Activated CD4-positive, alpha-beta T cell treated with anti-CD3 and anti-CD28 coated beads, Interleukin-2, amount 50 U/mL, for 24 hours (primary cell): ENCODE results near the gene LZTS3.
"Not testable (repeated sequence)": the region's sequence is repeated elsewhere in the genome, so short reads cannot be mapped to it uniquely, and the experiment has no call there.

Experiments
- DNase-seq, 2 donors: peaks; one replicate each; pipeline ENCODE4 v3.0.0-alpha.2; 2020; ENCODE audit warnings: low read depth in 1 of 2, low spot score in 1 of 2

Gene LZTS3

DNA sequence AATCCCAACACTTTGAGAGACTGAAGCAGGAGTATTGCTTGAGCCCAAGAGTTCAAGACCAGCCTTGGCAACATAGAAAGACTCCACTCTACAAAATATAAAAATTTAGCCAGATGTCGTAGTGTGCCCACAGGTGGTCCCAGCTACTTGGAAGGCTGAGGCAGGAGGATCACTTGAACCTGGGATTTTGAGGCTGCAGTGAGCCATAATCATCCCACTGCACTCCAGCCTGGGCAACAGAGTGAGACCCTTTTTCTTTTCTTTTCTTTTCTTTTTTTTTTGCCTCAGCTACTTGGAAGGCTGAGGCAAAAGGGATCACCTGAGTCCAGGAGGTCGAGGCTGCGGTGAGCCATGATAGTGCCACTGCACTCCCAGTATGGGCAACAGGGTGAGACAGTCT, 31.6 kb downstream of the LZTS3 start:
- no peak for DNase-seq

DNA sequence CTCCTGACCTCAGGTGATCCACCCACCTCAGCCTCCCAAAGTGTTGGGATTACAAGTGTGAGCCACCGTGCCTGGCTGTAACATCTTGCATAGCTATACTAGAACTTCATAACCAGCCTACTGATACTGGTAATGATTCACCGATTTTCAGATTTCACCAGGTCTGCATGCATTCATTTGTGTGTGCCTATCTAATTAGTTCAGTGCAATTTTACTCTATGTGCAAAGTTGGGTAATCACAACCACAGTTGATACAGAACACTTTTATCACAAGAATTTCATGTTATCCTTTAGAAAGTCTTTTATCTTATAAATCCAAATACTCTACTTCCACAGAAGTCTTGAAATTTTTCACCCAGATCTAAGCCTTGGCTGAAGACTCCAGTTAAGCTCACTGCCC, 35.9 kb downstream of the LZTS3 start:
- no peak for DNase-seq

DNA sequence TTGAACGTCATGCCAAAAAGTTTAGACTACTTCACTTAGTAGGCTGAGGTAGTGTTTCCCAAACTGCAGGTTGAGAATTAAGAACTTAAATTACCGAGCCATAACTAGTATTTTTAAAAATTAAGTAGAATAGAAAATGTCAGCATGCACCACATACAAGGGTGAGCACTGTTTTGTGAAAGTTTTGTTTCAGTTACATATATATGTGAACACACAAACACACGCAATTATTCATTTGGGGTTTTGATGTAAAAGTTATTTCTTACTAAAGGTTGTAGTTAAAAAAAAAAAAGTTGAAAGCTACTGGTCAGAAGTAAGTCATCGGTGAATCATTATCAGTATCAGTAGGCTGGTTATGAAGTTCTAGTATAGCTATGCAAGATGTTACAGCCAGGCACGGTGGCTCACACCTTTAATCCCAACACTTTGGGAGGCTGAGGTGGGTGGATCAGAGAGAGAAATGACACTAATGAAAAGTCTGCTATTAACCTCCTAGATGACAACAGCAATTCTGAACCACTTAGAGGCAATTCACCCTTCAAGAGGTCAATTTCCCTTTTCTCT, 37.8 kb downstream of the LZTS3 start:
- DNase-seq = no peak

DNA sequence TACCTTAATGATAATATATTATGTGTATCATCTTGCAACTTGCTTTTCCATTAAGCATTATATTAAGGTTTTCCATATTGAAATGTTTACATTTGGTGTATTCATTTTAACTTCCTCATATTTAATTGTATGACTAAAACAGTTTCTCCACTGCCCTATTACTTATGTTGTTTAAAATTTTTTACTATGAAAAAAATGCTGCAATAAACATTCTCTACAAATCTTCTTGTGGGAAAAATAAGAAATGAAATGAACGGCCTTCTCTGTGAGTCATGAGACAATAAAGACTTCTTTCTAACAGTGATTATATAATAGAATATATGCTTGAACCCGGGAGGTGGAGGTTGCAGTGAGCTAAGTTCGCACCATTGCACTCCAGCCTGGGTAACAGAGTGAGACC, 39.2 kb downstream of the LZTS3 start:
- no peak for DNase-seq

DNA sequence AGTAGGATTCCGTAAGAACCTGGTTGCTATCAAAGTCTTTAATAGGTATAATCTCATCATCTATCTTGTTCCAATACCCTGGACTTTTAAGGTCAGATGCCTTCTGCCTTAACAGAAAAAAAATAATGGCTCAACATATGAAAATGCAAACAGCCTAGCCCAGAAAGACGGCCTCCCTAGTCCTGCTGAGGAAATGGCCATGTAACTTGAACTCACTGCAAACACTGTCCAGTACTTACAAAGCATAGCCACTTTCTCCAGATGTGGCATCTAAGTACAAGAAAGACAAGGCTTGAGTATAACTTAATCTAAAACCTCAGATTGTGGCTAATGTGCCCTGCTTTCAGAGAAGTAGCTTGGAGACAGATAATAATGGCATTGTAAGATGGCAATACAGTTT, 40.2 kb downstream of the LZTS3 start:
- DNase-seq = no peak

DNA sequence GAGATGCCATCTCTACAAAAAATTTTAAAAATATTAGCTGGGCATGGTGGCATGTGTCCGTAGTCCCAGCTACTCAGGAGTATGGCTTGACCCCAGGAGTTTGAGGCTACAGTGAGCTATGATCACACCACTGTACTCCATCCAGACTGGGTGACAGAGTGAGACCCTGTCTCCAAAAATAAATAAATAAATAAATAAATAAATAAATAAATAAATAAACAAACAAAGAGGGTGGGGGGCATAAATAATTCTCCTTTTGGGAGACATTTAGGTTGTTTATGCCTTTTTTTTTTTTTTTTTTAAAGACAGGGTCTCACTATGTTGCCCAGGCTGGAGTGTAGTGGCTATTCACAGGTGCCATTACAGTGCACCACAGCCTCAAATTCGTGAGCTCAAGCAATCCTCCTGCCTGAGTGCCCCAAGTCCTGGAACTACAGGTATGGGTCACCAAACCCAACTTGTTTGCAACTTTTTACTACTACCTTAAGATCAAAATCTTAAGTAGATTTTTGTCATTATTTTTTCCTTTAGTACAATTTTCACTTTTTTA, 43.2 kb downstream of the LZTS3 start:
- no peak for DNase-seq

DNA sequence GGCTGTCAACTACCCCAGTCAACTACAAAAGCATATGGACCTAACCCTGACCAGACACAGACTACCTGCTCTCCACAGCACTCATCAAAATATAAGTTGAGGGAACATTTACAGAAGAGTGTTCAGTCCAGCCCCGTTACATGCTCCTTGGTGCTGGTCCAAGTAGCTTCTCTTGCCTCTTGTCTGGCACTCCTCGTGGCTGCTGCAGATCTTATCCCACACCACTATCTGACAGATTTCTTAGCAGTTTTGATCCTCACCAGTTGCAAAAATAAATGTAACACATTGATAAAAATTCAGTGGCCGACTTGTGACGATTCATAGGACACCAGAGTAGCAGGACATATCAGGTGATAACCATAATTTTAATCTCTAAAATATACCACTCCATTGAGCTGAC, 44.3 kb downstream of the LZTS3 start:
- no peak for DNase-seq

DNA sequence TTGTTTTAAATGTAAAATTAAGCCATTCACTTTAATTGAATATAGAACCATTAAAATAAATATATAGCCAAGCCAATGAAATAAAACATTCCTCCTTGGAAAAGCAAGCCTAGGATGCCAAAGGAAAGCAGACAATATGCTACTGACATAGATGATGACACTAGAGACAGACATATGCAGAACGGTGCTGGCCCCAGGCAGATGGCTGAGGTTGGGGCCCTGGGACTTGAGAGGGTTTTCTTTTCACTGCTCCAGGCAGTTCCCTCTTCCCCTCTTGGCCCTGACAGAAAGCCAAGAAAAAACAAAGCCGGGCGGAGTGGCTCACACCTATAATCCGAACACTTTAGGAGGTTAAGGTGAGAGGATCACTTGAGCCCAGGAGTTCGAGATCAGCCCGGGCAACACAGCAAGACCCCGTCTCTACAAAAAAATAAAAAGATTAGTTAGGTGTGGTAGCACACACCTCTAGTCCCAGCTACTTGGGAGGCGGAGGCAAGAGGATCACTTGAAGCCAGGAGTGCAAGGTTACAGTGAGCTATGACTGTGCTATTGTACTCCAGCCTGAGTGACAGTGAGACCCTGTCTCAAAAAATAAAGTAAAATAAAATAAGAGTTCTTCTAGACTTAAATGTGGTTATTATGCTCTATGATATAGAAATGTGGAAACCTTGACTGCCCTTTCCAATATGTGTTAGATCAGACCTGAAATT, 44.9 kb downstream of the LZTS3 start:
- DNase-seq = no peak

DNA sequence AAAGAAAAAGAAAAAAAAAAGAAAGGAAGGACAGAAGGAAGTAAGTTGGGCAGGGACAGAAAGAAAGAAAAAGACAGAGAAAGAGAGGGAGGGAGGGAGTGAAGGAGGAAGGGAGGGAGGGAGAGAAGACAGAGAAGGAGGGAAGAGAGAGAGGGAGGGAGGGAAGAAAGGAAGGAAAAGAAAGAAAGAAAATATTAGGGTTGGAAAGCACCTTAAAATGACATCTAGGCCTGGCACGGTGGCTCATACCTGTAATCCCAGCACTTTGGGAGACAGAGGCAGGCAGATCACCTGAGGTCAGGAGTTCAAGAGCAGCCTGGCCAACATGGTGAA, 46.9 kb downstream of the LZTS3 start:
- no peak for DNase-seq

DNA sequence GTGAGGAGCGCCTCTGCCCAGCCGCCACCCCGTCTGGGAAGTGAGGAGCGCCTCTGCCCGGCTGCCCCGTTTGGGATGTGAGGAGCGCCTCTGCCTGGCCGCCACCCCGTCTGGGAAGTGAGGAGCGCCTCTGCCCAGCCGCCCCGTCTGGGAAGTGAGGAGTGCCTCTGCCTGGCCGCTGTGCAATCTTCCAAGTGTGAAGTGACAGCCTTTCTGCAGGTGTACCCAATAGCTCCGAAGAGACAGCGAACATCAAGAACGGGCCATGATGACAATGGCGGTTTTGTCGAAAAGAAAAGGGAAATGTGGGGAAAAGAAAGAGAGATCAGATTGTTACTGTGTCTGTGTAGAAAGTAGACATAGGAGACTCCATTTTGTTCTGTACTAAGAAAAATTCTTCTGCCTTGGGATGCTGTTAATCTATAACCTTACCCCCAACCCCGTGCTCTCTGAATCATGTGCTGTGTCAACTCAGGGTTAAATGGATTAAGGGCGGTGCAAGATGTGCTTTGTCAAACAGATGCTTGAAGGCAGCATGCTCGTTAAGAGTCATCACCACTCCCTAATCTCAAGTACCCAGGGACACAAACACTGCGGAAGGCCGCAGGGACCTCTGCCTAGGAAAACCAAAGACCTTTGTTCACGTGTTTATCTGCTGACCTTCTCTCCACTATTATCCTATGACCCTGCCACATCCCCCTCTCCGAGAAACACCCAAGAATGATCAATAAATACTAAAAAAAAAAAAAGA, 47.4 kb downstream of the LZTS3 start:
- not testable (repeated sequence) for DNase-seq

DNA sequence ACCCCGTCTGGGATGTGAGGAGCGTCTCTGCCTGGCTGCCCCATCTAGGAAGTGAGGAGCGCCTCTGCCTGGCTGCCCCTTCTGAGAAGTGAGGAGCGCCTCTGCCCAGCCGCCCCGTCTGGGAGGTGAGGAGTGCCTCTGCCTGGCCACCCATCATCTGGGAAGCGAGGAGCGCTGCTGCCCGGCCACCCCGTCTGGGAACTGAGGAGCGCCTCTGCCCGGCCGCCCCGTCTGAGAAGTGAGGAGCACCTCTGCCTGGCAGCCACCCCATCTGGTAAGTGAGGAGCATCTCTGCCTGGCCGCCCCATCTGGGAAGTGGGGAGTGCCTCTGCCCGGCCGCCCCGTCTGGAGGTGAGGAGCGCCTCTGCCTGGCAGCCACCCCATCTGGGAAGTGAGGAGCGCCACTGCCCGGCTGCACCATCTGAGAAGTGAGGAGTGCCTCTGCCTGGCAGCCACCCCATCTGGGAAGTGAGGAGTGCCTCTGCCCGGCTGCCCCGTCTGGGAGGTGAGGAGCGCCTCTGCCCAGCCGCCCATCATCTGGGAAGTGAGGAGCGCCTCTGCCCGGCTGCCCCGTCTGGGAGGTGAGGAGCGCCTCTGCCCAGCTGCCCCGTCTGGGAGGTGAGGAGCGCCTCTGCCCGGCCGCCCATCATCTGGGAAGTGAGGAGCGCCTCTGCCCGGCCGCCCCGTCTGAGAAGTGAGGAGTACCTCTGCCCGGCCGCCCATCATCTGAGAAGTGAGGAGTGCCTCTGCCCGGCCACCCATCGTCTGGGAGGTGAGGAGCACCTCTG, 48.4 kb downstream of the LZTS3 start:
- not testable (repeated sequence) for DNase-seq

DNA sequence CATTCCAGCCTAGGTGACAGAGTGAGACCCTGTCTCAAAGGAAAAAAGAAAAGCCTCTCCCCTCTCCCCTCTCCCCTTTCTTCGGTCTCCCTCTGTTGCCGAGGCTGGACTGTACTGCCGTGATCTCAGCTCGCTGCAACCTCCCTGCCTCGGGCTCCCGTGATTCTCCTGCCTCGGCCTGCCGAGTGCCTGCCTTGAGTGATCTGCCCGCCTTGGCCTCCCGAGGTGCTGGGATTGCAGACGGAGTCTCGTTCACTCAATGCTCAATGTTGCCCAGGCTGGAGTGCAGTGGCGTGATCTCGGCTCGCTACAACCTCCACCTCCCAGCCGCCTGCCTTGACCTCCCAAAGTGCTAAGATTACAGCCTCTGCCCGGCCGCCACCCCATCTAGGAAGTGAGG, 49.2 kb downstream of the LZTS3 start:
- DNase-seq = not testable (repeated sequence)

DNA sequence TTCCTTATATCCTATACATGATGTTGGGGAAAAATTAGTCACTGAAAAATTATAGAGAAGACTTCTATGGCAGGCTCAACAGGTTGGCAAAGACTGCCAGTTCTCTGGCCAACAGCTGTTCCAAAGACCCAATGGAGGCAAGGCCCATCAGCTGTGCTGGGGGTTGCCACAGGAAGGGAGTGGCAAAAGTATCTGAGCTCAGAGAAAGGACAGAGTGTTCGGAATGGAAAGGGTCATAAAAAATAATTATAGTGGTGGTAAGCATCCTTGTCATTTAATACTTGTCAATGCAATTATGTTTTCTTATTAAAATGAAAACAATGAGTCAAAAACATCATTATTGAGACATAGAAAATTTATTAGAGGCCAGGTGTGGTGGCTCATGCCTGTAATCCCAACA, 49.8 kb downstream of the LZTS3 start:
- DNase-seq = no peak

DNA sequence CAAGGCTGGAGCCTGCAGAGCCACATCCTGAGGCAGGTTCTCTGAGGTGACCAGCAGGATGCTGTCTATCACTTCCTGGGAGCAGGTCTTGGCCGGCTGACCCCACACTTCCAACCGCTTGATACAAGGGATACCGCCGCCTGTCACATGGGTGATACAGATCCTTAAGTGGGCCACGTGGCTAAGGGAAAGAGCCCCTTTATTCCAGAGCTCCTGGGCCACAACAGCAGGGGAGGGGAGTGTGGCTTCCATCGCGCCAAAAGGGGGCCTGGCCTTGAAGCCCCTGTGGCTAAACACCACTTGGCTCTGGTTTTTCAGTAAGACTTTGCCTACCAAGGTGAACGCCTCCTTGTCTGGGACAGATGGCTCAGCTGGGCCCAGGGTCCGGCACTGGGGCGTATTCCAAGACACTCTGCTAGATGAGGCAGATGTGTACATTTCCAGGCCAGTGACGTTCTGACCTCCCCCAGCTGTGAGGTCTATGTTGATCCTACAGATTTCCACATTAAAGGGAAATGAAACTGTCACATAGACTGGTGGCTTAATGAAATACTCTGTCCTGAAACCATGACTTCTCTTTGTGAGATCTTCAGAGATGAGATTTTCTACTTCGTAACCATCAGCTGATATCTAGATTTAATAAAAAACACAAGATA, 51.3 kb downstream of the LZTS3 start:
- no peak for DNase-seq

DNA sequence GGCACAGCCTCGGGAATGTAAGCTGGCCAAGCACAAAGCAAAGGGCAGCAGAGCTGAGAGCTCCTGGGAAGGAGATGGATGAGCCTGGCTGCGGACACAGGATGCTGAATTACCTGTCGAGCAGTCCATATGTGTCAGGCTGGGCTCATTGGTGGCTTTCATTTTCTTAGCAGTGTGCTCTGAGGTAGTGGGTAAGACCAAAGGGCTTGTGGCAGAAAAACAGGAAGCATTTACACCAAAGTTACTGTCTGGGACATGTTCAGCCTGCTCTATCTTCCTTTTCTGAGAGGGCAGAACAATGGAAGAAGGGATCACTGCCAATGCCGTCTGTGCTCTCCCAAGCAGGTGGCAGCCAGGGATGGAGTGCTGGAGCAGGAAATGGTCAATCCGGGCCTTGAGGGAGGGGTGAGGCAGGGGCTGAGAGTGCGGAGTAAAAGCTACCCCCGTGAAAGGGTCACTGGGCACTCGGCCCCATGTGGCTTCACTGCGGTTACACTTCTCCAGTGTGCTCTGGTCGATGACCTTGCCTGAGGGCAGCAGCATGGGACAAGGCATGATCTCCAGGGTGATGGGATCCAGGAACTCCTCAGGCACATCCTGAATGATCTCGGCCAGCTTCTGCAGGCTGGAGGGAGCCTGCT, 52.0 kb downstream of the LZTS3 start:
- DNase-seq = no peak

DNA sequence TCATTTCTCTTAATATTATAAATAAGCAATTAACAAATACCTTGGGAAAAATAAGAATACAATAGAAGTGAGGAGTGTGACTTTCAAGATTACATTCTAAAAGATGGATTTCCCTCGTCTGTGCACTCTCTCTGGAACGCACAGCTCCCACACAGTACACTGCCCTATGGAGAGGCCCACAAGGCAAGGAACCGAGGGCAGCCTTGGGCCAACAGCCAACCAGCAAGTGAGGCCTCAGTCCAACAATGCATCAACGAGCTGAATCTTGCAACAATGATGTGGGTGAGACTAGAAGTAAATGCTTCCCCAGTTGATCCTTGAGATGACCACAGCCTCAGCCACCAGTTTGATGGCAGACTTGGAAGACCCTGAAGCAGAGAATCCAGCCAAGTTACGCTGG, 54.3 kb downstream of the LZTS3 start:
- no peak for DNase-seq

DNA sequence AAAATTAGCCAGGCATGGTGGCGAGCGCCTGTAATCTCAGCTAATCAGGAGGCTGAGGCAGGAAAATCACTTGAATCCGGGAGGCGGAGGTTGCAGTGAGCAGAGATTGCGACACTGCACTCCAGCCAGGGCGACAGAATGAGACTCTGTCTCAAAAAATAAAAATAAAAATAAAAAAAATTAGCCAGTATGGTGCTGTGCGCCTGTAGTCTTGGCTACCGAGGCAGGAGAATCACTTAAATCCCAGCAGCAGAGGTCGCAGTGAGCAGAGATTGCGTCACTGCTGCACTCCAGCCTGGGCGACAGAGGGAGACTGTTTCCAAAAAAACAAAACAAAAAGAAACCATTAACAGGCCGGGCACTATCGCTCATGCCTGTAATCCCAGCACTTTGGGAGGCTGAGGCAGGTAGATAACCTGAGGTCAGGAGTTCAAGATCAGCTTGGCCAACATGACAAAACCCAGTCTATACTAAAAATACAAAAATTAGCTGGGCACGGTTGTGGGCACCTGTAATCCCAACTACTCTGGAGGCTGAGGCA, 55.4 kb downstream of the LZTS3 start:
- peak in 1 of 2 donors; percentile 44 for DNase-seq

DNA sequence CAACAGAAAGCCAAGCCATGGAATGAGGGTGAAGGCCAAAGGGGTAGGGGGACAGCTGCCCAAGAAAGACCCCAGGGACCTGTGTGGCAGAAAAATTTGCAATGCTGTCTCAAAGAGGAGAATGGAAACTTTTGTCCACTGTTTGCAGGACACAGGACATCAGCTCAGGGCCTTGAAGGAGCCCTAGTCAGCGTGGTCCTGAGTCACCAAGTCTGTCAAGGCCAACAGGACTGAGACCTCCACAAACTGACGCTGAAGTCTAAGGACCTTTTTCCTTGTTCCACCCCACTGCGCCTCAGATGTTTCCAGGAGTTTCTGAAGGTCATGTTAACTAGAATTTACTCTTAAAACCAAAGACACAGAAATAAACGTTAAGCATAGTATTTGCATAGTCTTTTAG, 57.0 kb downstream of the LZTS3 start:
- no peak for DNase-seq

DNA sequence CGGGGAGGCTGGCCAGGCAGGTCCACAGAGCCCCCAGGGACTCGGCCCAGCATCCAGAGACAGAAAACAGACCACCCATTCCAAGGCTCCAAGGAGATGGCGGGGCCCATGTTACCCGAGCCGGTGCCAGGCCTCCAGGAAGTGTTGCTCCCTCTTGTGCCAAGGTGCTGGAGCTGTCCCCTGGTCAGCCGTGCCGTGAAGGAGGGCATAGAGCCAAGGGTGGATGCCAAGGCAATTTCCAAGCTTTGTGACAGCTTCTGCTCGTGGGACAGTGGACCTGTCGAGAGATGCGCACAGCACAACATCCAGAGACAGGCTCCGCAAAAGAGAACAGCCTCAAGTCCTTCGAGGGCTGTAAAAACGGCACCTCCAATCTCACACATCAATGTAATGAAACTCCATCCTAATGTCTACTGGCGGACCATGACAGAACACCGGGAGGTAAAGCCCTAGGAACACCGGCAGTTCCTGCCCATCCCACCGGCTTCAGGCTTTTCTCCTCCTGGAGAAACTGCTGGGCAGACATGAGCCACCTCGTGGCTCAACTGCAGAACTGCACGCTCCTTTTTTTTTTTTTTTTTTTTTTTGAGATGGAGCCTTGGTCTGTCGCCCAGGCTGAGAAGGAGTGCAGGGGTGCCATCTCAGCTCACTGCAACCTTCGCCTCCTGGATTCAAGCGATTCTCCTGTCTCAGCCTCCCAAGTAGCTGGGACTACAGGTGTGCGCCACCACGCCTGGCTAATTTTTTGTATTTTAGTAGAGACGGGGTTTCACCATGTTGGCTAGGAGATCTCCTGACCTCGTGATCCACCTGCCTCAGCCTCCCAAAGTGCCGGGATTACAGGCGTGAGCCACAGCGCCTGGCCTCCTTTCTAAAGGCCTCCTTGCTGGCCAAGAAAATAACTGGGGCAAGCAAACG, 57.9 kb downstream of the LZTS3 start:
- no peak for DNase-seq
